ENCODE results near the gene PSMB7.
A peak's percentile ranks its signal among the peaks of the same experiment; 100 is the strongest.

PSMB7 gene

GRCh38 chr9:124359855-124360678, 55.2 kb downstream of the PSMB7 start:
- DNase-seq (ENCODE audit: low read depth) = no peak
- TF ChIP-seq CTCF (conservative IDR thresholded peaks at IDR 0.05; ENCODE audit: control insufficient read depth, insufficient read depth, low read depth, low read length) = no peak
- no peak overlapping the region for H3K4me3 ChIP-seq (ENCODE audit: control insufficient read depth, low read depth, low read length)

- DNase-seq (ENCODE audit: low read depth) = no peak
- H3K4me3 ChIP-seq (ENCODE audit: control insufficient read depth, low read depth, low read length) = no peak overlapping the region
- TF ChIP-seq CTCF (conservative IDR thresholded peaks at IDR 0.05; ENCODE audit: control insufficient read depth, insufficient read depth, low read depth, low read length) = no peak
Measured at GRCh38 chr9:124359426-124359825, 55.8 kb downstream of the PSMB7 start.

- no peak for DNase-seq (ENCODE audit: low read depth)
- TF ChIP-seq CTCF (conservative IDR thresholded peaks at IDR 0.05; ENCODE audit: control insufficient read depth, insufficient read depth, low read depth, low read length) = no peak
- H3K4me3 ChIP-seq (ENCODE audit: control insufficient read depth, low read depth, low read length) = no peak overlapping the region
Measured at GRCh38 chr9:124358631-124359030, 56.6 kb downstream of the PSMB7 start.

- TF ChIP-seq CTCF (conservative IDR thresholded peaks at IDR 0.05; ENCODE audit: control insufficient read depth, insufficient read depth, low read depth, low read length) = no peak
- no peak overlapping the region for H3K4me3 ChIP-seq (ENCODE audit: control insufficient read depth, low read depth, low read length)
- DNase-seq (ENCODE audit: low read depth) = peak; percentile 30
Measured at GRCh38 chr9:124357721-124358361, 57.4 kb downstream of the PSMB7 start.

- H3K4me3 ChIP-seq (ENCODE audit: control insufficient read depth, low read depth, low read length) = no peak overlapping the region
- TF ChIP-seq CTCF (conservative IDR thresholded peaks at IDR 0.05; ENCODE audit: control insufficient read depth, insufficient read depth, low read depth, low read length) = no peak
- no peak for DNase-seq (ENCODE audit: low read depth)
Measured at GRCh38 chr9:124356745-124357390, 58.4 kb downstream of the PSMB7 start.

GRCh38 chr9:124355941-124356744, 59.1 kb downstream of the PSMB7 start:
- TF ChIP-seq CTCF (conservative IDR thresholded peaks at IDR 0.05; ENCODE audit: control insufficient read depth, insufficient read depth, low read depth, low read length) = no peak
- no peak overlapping the region for H3K4me3 ChIP-seq (ENCODE audit: control insufficient read depth, low read depth, low read length)
- peak; percentile 22 for DNase-seq (ENCODE audit: low read depth)
